Keratinocyte (primary cell): ENCODE measurements around the gene PGPEP1. TPM values are rescaled to one million over a fixed set of nuclear protein-coding genes. Genes with fewer than 3 reads are reported as not detected.

Experiments
- DNase-seq: peaks from one replicate; pipeline ENCODE4 v3.0.0-alpha.2; 2011; ENCODE audit warnings: low read depth, missing footprints, low spot score
- FAIRE-seq: peaks from 2 replicates; lab custom pipeline; 2011; peaks lifted over from hg19 to GRCh38; lab: Jason Lieb, UNC
- H2AFZ ChIP-seq: 2 replicates; pipeline ENCODE4 v1.6.0; 2012; ENCODE audit warnings: low read length, control low read depth, inconsistent platforms; ENCODE audit not compliant: control insufficient read depth
- H3K27ac ChIP-seq: 2 replicates; pipeline ENCODE4 v1.5.1; 2011; ENCODE audit warnings: low read length; ENCODE audit not compliant: control insufficient read depth, insufficient read depth
- H3K27me3 ChIP-seq: 3 replicates; pipeline ENCODE4 v1.6.0; 2011; ENCODE audit warnings: low read length; ENCODE audit not compliant: control insufficient read depth, insufficient read depth; ENCODE audit errors: extremely low read depth
- H3K36me3 ChIP-seq, 2 experiments: 2 replicates in 1 of 2; 3 replicates in 1 of 2; pipeline ENCODE4 v1.5.1; 2011; ENCODE audit warnings: low read length in 2 of 2, mild to moderate bottlenecking in 1 of 2; ENCODE audit not compliant: control insufficient read depth in 2 of 2, insufficient read depth in 2 of 2; ENCODE audit errors: extremely low read depth in 1 of 2
- H3K4me1 ChIP-seq: 3 replicates; pipeline ENCODE4 v1.5.1; 2011; ENCODE audit warnings: low read length; ENCODE audit not compliant: control insufficient read depth, insufficient read depth; ENCODE audit errors: extremely low read depth
- H3K4me2 ChIP-seq: 3 replicates; pipeline ENCODE4 v1.6.0; 2011; ENCODE audit warnings: low read depth, low read length; ENCODE audit not compliant: control insufficient read depth, insufficient read depth; ENCODE audit errors: extremely low read depth
- H3K4me3 ChIP-seq, 3 experiments: fragments of 200-600 bp in 1 of 3; sonication (generic) in 1 of 3; 2 replicates in 2 of 3; 3 replicates in 1 of 3; pipeline ENCODE4 v1.5.1; 2011 to 2016; ENCODE audit warnings: low read length in 3 of 3, mild to moderate bottlenecking in 3 of 3, control low read depth in 2 of 3, inconsistent platforms in 1 of 3, low read depth in 1 of 3, mixed read lengths in 1 of 3, mixed run types in 1 of 3, moderate library complexity in 1 of 3; ENCODE audit not compliant: control insufficient read depth in 2 of 3, insufficient read depth in 2 of 3; ENCODE audit errors: extremely low read depth in 1 of 3
- H3K79me2 ChIP-seq: 2 replicates; pipeline ENCODE4 v1.6.0; 2012; ENCODE audit warnings: low read length; ENCODE audit not compliant: control insufficient read depth, insufficient read depth
- H3K9ac ChIP-seq: 3 replicates; pipeline ENCODE4 v1.6.0; 2011; ENCODE audit warnings: low read length; ENCODE audit not compliant: control insufficient read depth, insufficient read depth; ENCODE audit errors: extremely low read depth
- H3K9me1 ChIP-seq: 3 replicates; pipeline ENCODE4 v1.6.0; 2011; ENCODE audit warnings: low read length; ENCODE audit not compliant: control insufficient read depth, insufficient read depth; ENCODE audit errors: extremely low read depth
- H3K9me3 ChIP-seq: 2 replicates; pipeline ENCODE4 v1.5.1; 2012; ENCODE audit warnings: low read depth, low read length; ENCODE audit not compliant: control insufficient read depth
- H4K20me1 ChIP-seq: 3 replicates; pipeline ENCODE4 v1.6.0; 2011; ENCODE audit warnings: low read length; ENCODE audit not compliant: control insufficient read depth, insufficient read depth; ENCODE audit errors: extremely low read depth
- EZH2 ChIP-seq: IDR thresholded peaks from one replicate; pipeline ENCODE4 v1.6.1; 2012; ENCODE audit warnings: inconsistent platforms, mild to moderate bottlenecking, low read length, moderate library complexity
- dilution Hi-C: fragments of 300-500 bp; cut with MboI; formaldehyde crosslinking; loops from one replicate; pipeline ENCODE4 v1.7.0; 2020; ENCODE audit warnings: low sequenced_read_pairs; ENCODE audit not compliant: extremely low pct_ligation_motif_present
- polyA minus RNA-seq, 3 experiments: library from RNA; depleted of rRNA, polyadenylated mRNA; stranded (reverse); fragments of >200 nt; gene quantifications; 1 replicate in 1 of 3; 2 replicates in 1 of 3; 3 replicates in 1 of 3; pipeline ENCODE4 v1.2.3, GENCODE V29; 2011
- polyA plus RNA-seq, 5 experiments: library from polyadenylated mRNA; depleted of rRNA in 3 of 5; stranded (reverse) in 3 of 5; stranded (forward) in 1 of 5; unstranded in 1 of 5; fragments of >200 nt; gene quantifications; 1 replicate in 1 of 5; 2 replicates in 3 of 5; 3 replicates in 1 of 5; pipeline versions ENCODE4 v1.2.1 to v1.2.3, GENCODE V29; 2011 to 2012; ENCODE audit warnings: missing spikeins in 2 of 5, low read depth in 1 of 5, low replicate concordance in 1 of 5
- TF ChIP-seq, protein P1 (sequence below), 3 experiments: IDR thresholded peaks in 1 of 3; conservative IDR thresholded peaks in 1 of 3; optimal IDR thresholded peaks in 1 of 3; 2 replicates in 2 of 3; 3 replicates in 1 of 3; pipeline versions ENCODE3 to v1.5.1; 2011; ENCODE audit warnings: low read length in 3 of 3, mild to moderate bottlenecking in 3 of 3, moderate library complexity in 2 of 3, control low read depth in 1 of 3, inconsistent platforms in 1 of 3; ENCODE audit not compliant: insufficient read depth in 2 of 3; ENCODE audit errors: extremely low read depth in 1 of 3

PGPEP1 gene, protein sequence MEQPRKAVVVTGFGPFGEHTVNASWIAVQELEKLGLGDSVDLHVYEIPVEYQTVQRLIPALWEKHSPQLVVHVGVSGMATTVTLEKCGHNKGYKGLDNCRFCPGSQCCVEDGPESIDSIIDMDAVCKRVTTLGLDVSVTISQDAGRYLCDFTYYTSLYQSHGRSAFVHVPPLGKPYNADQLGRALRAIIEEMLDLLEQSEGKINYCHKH
- polyA plus RNA-seq (4.8 to 5.8 TPM (median 5.6 TPM) in 3 replicates), polyA minus RNA-seq (8.9 to 13.1 TPM (median 11.7 TPM) in 3 replicates)
- polyA plus RNA-seq (2011; ENCODE audit: low read depth) = 1.3 TPM
- 4.0 and 4.4 TPM in 2 replicates for polyA plus RNA-seq (2011; cell fraction: cytosol; rRNA removed)
- polyA plus RNA-seq (2011; cell fraction: nucleus; rRNA removed) = 9.2 and 10.9 TPM in 2 replicates
- polyA plus RNA-seq (2012; ENCODE audit: low replicate concordance) = 4.5 and 4.8 TPM in 2 replicates
- 7.5 TPM for polyA minus RNA-seq (2011; cell fraction: cytosol; rRNA and poly(A)+ RNA removed)
- 6.7 and 7.3 TPM in 2 replicates for polyA minus RNA-seq (2011; cell fraction: nucleus; rRNA and poly(A)+ RNA removed)

DNA sequence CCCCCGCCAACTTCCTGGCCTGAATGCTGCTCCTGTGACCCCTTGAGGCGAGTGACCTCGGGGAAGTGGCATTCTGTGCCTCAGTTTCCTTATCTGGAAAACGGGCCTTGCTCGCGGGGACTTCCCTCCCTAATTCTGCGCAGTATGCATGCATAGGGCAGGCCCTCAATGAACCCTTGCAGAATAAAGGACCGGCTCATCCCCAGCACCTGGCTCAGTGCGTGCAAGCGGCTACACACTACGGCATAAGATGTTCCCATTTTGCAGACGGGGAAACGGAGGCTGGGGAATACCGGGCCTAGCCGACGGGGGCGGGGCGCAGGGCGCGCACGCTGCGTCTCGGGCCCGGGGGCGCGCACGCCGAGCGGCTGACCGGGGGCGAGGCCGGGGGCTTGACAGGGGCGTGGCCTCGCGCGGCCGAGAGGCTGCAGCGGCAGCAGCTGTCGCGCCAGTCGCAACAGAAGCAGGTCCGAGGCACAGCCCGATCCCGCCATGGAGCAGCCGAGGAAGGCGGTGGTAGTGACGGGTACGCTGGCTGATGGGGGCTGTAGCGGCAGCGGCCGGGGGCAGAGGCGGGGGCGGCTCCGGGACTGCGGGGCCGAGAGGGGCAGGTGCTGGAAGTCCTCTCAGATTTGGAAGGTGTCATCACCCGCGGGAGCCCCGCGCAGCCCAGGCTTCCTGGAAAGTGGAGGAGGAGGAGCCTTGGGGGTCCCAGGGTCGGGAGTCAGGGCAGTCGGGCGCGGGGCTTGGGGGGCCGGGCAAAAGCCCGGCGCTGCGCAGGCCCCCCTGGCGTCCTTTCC is at the start of gene PGPEP1:
TSS of gene PGPEP1 (plus strand) at position 409 of the 800 bp plus-strand sequence. CDS start at position 493, 84 bp downstream.
- Histone ChIP-seq H3K4me1 (peaks cover 28% of the 10 kb centered on the region), H3K9me1 (no peaks in the 10 kb centered on the region), H4K20me1 (no peaks in the 10 kb centered on the region), H3K9ac (peak within 1 kb of the TSS; percentile 22), H3K27ac (no peak within 1 kb of the TSS), H3K4me2 (peak within 1 kb of the TSS; percentile 74), H3K36me3 (no peaks in the 10 kb centered on the region), H3K4me3 (peak within 1 kb of the TSS; percentile 44 to 73 (median 66)), H3K9me3 (no peaks in the 10 kb centered on the region), H2AFZ (peak within 1 kb of the TSS; percentile 82), H3K79me2 (no peaks in the 10 kb centered on the region), H3K27me3 (no peaks in the 10 kb centered on the region)
- dilution Hi-C loops = no loop called here
- DNase-seq (no peak), FAIRE-seq (no peak)
- TF ChIP-seq, protein P1, sequence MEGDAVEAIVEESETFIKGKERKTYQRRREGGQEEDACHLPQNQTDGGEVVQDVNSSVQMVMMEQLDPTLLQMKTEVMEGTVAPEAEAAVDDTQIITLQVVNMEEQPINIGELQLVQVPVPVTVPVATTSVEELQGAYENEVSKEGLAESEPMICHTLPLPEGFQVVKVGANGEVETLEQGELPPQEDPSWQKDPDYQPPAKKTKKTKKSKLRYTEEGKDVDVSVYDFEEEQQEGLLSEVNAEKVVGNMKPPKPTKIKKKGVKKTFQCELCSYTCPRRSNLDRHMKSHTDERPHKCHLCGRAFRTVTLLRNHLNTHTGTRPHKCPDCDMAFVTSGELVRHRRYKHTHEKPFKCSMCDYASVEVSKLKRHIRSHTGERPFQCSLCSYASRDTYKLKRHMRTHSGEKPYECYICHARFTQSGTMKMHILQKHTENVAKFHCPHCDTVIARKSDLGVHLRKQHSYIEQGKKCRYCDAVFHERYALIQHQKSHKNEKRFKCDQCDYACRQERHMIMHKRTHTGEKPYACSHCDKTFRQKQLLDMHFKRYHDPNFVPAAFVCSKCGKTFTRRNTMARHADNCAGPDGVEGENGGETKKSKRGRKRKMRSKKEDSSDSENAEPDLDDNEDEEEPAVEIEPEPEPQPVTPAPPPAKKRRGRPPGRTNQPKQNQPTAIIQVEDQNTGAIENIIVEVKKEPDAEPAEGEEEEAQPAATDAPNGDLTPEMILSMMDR (optimal IDR thresholded peaks at IDR 0.05 in 1 of 3, IDR thresholded peaks at IDR 0.05 in 1 of 3, conservative IDR thresholded peaks at IDR 0.05 in 1 of 3; ENCODE audit: extremely low read depth in 1 of 3, insufficient read depth in 2 of 3, low read length in 3 of 3) = no peak
- no peak for TF ChIP-seq EZH2

DNA sequence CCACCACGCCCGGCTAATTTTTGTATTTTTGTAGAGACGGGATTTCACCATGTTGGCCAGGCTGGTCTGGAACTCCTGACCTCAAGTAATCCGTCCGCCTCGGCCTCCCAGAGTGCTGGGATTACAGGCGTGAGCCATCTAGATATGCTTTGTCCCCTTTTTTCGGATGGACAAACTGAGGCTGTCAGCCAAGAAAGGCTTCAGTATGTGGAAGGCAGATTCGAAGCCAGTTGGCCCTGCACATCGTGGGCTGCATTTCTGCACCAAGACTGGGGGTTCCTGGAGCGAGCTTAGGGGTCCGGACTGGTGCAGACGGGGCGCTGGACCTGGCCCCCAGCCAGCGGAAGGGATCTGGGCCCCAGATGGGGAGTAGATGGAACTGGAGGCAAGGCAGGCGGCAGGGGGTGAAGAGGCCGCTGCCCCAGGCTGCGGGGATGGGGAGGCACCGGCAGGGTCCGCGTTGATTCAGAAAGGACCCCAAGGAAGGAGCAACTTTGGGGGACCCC is 49.3 kb upstream of the PGPEP1 start:
- Histone ChIP-seq H3K9me3 (no peaks in the 10 kb centered on the region), H3K4me1 (peaks cover 16% of the 10 kb centered on the region), H3K4me3 (no peak overlapping the region), H3K9ac (no peak overlapping the region), H3K4me2 (no peak overlapping the region), H2AFZ (no peak overlapping the region), H4K20me1 (no peaks in the 10 kb centered on the region), H3K79me2 (no peaks in the 10 kb centered on the region), H3K36me3 (no peaks in the 10 kb centered on the region), H3K27ac (no peak overlapping the region), H3K9me1 (no peaks in the 10 kb centered on the region), H3K27me3 (no peaks in the 10 kb centered on the region)
- dilution Hi-C loops = no loop called here
- FAIRE-seq (no peak), DNase-seq (no peak)
- TF ChIP-seq EZH2 = no peak
